HG03432 (cell line): ENCODE measurements around the gene ORC4.

Experiments
- ATAC-seq: cut with Tn5 transposase; IDR thresholded peaks from one replicate; pipeline ENCODE4 v1.9.1; 2021; ENCODE audit warnings: mild to moderate bottlenecking, moderate library complexity; ENCODE audit not compliant: unreplicated experiment

ORC4 gene

DNA sequence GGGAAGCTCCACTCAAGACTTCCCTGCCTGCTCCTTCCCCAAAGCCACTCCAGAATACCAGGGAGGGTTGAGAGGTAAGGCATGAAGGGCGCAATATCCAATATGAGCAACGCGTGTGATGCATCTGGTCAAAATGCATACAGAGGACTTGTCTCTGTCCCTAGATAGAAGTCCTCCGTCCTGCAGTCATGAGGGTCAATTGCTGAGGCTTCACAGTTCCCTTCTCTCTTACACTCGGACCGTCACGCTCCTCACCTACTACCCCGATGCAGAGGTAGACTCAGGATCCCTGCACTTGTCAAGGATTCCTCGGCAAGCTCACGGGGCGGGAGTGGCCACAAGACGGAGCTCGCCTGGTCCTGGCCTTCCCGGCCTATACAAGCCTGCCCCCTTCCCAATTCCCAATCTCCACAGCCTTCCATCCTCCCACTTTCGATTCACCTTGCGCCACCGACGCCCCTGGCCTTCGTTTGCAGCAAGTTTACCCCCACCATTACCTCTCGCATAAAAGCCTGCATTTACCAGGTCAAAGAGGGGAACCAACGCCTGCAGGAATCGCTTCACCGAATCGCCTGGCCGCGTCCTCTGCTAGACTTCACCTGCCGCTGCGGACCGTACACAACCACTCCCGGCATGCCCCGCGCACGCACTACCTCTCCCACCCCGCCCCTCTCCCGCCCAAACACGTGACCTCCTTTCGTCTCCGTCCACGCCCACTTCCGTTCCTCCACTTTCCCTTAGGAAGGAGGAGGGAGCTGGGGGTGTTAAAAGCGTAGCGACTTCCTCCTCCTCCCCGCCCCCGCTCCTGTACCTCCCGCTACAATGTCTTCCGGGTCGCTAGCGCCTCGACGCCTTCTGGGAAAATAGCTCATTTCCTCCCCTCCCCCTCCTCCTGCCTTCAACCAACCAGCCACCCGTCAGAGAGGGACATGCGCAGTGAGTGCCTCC, at the start of gene ORC4:
TSS of gene ORC4 (minus strand) at position 627 of the 948 bp plus-strand sequence. CDS start 44,779 bp downstream, outside the sequence.
- peak; percentile 85 for ATAC-seq

DNA sequence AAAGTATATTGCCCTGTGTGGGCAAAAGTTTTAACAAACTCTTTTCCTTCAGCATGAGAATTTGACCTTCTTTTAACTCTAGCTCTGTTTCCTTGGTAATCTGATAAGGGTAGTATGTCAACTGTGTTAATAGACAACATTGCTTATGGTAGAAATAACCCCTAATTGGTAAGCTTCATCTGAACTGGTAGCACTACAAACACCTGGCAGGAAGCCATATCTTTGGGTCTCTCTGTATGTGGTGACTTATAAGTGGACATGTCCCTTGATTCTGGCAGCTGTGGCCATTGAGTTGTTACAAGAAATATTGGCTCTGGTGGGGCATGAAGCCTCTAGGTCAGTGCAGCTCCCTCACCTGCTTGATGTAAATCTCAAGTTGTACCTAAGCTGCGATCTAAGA, 47.3 kb upstream of the ORC4 start:
- no peak for ATAC-seq

DNA sequence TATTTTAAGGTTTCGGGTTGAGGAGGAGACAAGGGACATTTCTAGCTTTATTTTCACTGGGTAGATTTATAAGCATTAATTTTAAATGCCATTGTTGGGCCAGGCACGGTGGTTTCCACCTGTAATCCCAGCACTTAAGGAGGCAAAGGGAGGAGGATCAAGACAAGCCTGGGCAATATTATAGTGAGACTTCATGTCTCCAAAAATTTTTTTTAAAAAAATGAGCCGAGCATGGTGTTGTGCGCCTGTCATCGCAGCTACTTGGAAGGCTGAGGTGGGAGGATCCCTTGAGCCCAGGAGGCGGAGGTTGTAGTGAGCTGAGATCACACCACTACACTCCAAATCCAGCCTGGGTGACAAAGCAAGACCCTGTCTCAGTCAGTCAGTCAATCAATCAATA, 45.4 kb upstream of the ORC4 start:
- ATAC-seq = no peak

DNA sequence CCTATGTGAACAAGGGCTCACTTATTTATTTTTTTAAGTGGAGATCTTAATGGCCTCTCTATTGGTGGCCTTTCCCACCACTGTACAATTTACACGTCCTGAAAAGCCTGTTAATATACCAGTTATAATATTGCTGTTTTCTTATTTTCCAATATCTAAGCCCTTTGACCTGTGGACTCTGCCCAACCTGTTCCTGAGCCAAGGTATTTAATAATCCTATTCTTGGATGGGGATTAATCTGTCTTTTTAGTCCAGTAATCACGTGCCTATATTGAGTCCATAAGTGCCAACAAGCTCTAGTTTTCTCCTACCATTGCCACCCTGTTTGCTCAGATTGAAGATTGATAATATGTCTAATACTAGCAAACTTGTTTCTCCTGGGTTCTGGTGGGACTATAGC, 43.1 kb upstream of the ORC4 start:
- no peak for ATAC-seq

GRCh38 chr2:148058641-148059040, 38.1 kb upstream of the ORC4 start:
- ATAC-seq = no peak

DNA sequence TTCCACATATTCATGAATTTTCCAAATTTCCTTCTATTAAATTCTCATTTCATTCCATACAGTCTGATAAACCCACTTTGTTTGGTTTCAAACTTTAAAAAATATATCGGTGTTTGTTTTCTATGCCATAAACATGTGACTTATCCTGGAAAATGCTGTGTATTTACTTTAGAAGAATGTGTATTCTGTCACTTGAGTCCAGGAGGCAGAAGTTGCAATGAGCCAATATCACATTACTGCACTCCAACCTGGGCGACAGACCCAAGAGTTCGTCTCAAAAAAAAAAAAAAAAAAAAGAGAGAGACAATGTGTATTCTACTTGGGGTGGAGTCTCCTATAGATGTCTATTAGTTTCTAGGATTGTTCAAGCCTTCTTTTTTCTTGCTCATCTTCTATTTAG, 32.1 kb upstream of the ORC4 start:
- no peak for ATAC-seq

GRCh38 chr2:148049284-148049683, 28.7 kb upstream of the ORC4 start:
- ATAC-seq = no peak

- ATAC-seq = peak; percentile 77
Measured at GRCh38 chr2:148048475-148049221, 28.1 kb upstream of the ORC4 start.

DNA sequence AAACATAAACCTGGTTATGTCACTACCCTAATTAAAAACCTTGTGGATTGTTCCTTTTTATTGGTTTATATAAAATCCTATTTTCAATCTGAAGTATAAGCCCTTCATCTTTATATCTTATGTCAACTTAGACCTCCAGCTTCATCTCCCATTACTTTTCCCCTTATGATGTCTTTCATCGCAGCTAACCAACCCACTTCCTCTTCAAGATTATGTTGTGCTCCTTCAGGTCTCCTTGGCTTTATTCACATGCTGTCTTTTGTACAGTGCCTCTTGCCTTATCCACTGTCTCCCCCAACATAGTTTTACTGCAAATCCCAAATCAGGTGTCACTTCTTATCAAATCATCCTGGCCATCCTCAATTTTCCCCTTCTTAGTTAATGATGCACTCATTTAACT, 26.3 kb upstream of the ORC4 start:
- no peak for ATAC-seq

DNA sequence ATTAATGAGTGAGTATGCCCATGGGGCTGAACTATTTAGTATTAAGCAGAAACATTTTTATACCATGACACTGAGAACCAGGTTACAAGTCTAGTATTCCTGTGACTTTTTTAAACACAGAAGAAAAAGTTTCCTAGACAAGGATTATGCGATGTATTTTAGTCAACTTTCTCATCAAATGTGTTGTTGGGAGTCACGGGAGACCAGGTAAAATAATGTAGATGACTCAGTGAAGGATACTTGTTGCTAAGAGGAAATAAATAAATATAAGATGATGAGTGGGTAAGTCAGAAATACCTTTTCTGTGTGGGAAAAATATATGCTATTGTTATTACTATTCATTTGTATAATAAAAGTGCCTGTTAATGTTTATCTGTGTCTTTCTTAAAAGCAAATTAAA, 23.8 kb upstream of the ORC4 start:
- ATAC-seq = no peak

DNA sequence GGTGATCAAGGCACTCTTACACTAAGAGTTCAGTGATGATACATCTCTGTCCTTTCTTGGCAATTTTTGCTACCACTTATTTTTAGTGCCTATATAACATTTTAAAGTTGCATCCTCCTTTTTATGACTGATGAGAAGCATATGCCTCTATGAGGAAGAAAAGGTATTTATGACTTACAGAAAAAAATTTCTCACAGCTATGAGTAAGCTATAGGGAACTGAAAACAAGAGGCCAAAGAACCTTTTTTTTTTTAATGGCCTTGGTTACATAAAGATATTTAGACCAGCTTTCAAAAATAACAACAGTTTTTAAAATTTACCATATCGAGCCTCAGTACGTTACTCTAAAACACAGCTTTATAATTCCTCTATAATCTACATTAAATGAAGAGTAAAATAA, 21.7 kb upstream of the ORC4 start:
- peak; percentile 96 for ATAC-seq

DNA sequence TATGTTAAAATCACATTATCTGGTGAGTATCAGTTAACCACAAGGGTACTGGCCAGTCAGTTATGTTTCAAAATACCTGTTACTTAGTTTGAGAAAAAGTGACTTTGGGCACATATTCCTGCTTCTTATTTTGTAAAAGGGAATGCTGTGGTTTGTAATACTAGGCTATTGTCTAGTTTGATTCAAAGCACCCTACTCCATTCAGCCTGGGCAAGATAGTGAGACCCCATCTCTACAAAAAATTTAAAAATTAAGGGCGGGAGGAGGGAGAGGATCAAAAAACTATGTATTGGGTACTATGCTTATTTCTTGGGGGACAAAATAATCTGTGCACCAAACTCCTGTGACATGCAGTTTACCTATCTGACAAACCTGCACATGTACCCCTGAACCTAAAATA, 19.2 kb upstream of the ORC4 start:
- no peak for ATAC-seq

GRCh38 chr2:148032215-148032614, 11.7 kb upstream of the ORC4 start:
- ATAC-seq = no peak

- ATAC-seq = no peak
Measured at GRCh38 chr2:148031152-148031551, 10.6 kb upstream of the ORC4 start.

- no peak for ATAC-seq
Measured at GRCh38 chr2:148028781-148029180, 8.2 kb upstream of the ORC4 start.

GRCh38 chr2:148027822-148028221, 7.3 kb upstream of the ORC4 start:
- no peak for ATAC-seq

GRCh38 chr2:148026573-148026972, 6.0 kb upstream of the ORC4 start:
- ATAC-seq = no peak

DNA sequence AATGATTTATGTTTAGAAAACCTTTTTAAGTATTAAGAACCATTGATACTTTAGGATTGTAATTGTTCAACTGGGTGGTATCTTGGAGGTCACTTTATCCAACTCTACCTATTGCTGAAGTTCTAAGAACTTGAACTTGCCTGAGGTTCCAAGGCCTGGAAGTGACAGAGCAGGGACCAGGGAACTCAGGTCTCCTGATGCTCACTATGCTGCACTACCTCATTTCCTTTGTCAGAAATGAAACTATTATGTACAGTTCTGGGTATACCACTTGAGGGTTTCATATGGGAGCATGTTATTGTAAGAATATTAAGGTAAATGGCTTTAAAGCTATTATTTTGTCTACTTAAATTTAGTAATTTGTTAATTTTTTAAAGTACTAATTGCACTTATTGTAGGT, 3.3 kb upstream of the ORC4 start:
- peak; percentile 24 for ATAC-seq

- ATAC-seq = no peak
Measured at GRCh38 chr2:148022882-148023281, 2.3 kb upstream of the ORC4 start.

DNA sequence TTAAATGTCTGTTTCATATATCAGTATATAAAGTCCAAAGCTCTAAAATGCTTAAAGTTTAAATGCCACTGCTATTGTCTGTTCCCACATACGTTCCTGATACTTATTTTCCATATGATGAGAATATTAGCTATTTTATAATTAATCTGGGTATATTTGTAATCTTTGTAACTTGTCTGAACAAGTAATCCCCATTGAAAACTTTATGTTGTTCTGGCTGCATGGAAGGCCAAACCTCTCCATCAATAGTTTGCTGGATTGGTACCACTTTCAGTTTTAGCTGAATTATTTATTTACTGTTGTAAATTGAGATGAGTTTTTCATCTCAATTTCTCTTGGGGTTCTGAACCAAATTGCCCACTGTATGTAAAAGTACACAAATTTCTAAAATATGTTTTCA, 1.8 kb upstream of the ORC4 start:
- no peak for ATAC-seq

DNA sequence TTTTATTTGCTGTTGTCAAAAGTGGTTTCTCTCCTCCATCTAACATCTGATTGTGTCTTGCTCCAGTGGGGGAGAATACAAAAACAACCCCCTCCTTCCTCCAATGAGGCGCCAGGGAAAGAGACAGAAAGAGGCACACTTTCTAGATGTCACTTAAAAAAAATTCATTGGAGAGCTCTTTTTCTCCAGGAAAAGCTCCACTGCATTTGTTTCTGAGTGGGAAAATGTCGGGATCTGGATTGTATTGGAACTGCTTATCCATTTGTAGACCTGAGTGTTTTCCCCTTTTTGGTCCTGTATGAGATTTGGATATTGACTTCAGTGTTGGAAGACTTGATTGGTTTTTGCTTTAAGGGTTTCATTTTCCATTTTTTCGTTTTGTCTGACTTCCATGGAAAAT, 1.3 kb upstream of the ORC4 start:
- ATAC-seq = no peak
